Gastroesophageal sphincter (tissue), 3 donors: Measurements from ENCODE around the gene TACC3.

Experiments used
- POLR2A ChIP-seq, 2 donors: fragments of 450-650 bp; IDR thresholded peaks; one replicate each; pipeline ENCODE4 v1.6.1; 2017; ENCODE audit warnings: antibody characterized with exemption in 2 of 2, mild to moderate bottlenecking in 2 of 2, moderate library complexity in 1 of 2
- POLR2AphosphoS5 ChIP-seq: sonication (generic); formaldehyde crosslinking; IDR thresholded peaks from one replicate; pipeline ENCODE4 v1.6.1; 2017; ENCODE audit warnings: antibody characterized with exemption
- TF ChIP-seq, protein P1 (sequence below), 4 experiments: fragments of 200-600 bp in 2 of 4; fragments of 450-650 bp in 2 of 4; sonication (generic) in 1 of 4; IDR thresholded peaks; one replicate each; pipeline ENCODE4 v1.5.1; 2017 to 2019; ENCODE audit warnings: antibody characterized with exemption in 4 of 4, mild to moderate bottlenecking in 2 of 4, moderate library complexity in 2 of 4

DNA sequence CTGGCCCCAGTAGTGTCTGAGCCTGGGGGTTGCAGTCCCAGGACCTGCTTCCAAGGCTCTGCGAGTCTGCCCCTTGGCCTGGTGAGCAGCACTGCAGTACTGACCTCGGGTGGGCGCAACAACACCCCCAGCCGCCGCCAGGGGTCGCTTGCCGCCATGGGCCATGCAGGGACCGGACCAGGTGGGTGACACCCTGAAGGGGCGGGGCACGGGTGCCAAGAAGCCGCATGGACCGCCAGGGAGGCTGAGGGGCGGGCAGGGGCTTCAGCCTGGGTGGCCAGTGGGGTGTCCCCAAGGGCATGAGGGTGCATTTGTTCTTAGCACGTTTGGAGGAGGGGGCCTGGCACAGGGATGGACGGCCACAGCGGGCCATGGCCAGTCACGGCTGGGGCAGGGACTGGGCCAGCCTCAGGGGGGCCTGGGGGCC is 25.0 kb downstream of the TACC3 start:
- TF ChIP-seq, protein P1, sequence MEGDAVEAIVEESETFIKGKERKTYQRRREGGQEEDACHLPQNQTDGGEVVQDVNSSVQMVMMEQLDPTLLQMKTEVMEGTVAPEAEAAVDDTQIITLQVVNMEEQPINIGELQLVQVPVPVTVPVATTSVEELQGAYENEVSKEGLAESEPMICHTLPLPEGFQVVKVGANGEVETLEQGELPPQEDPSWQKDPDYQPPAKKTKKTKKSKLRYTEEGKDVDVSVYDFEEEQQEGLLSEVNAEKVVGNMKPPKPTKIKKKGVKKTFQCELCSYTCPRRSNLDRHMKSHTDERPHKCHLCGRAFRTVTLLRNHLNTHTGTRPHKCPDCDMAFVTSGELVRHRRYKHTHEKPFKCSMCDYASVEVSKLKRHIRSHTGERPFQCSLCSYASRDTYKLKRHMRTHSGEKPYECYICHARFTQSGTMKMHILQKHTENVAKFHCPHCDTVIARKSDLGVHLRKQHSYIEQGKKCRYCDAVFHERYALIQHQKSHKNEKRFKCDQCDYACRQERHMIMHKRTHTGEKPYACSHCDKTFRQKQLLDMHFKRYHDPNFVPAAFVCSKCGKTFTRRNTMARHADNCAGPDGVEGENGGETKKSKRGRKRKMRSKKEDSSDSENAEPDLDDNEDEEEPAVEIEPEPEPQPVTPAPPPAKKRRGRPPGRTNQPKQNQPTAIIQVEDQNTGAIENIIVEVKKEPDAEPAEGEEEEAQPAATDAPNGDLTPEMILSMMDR (IDR thresholded peaks at IDR 0.05), result peak in 3 of 4 experiments; percentile 57 to 85 (median 80)
- TF ChIP-seq POLR2AphosphoS5, result no peak
- TF ChIP-seq POLR2A (IDR thresholded peaks at IDR 0.05), result no peak
